NAMALWA (cell line): Measurements from ENCODE around the gene NUP43.
A peak's percentile ranks its signal among the peaks of the same experiment; 100 is the strongest.
"Not testable (repeated sequence)": the region's sequence is repeated elsewhere in the genome, so short reads cannot be mapped to it uniquely, and the experiment has no call there.

ENCODE experiments used
- DNase-seq: peaks from one replicate; pipeline ENCODE4 v3.0.0-alpha.2; 2015; ENCODE audit warnings: low spot score

Gene NUP43

GRCh38 chr6:149749082-149749593 lies 2.8 kb upstream of the NUP43 start:
- not testable (repeated sequence) for DNase-seq

GRCh38 chr6:149745252-149745651 lies 1.1 kb downstream of the NUP43 start:
- DNase-seq = not testable (repeated sequence)

- DNase-seq = no peak
Observed at GRCh38 chr6:149734915-149735314, 11.4 kb downstream of the NUP43 start.

GRCh38 chr6:149733089-149733720 lies 13.1 kb downstream of the NUP43 start:
- no peak for DNase-seq

GRCh38 chr6:149729824-149730223 lies 16.5 kb downstream of the NUP43 start:
- no peak for DNase-seq

- no peak for DNase-seq
Observed at GRCh38 chr6:149728499-149729234, 17.7 kb downstream of the NUP43 start.

GRCh38 chr6:149727793-149728498 lies 18.4 kb downstream of the NUP43 start:
- no peak for DNase-seq

- no peak for DNase-seq
Observed at GRCh38 chr6:149725785-149726184, 20.5 kb downstream of the NUP43 start.

GRCh38 chr6:149723771-149724417 lies 22.4 kb downstream of the NUP43 start:
- DNase-seq = peak; percentile 70

- DNase-seq = no peak
Observed at GRCh38 chr6:149723262-149723661, 23.1 kb downstream of the NUP43 start.

GRCh38 chr6:149719531-149719930 lies 26.8 kb downstream of the NUP43 start:
- no peak for DNase-seq

GRCh38 chr6:149717588-149718458 lies 28.5 kb downstream of the NUP43 start, which contains the start of gene LATS1:
LATS1 (minus strand) TSS chr6:149718101; CDS start chr6:149702126, 15,975 bp downstream.
- DNase-seq = peak; percentile 90

- DNase-seq = no peak
Observed at GRCh38 chr6:149717255-149717587, 29.1 kb downstream of the NUP43 start.

GRCh38 chr6:149716181-149716963 lies 30.0 kb downstream of the NUP43 start:
- DNase-seq = peak; percentile 37

GRCh38 chr6:149714442-149714841 lies 31.9 kb downstream of the NUP43 start:
- no peak for DNase-seq

GRCh38 chr6:149711711-149712110 lies 34.6 kb downstream of the NUP43 start:
- no peak for DNase-seq

- no peak for DNase-seq
Observed at GRCh38 chr6:149701714-149702113, 44.6 kb downstream of the NUP43 start.

GRCh38 chr6:149699150-149699549 lies 47.2 kb downstream of the NUP43 start:
- DNase-seq = no peak

- DNase-seq = no peak
Observed at GRCh38 chr6:149698175-149698574, 48.2 kb downstream of the NUP43 start.

GRCh38 chr6:149696901-149697300 lies 49.4 kb downstream of the NUP43 start:
- DNase-seq = no peak

GRCh38 chr6:149694921-149695320 lies 51.4 kb downstream of the NUP43 start:
- DNase-seq = no peak
